Epidermal melanocyte (primary cell): ENCODE results near the gene LPP.

Source experiments
- DNase-seq: peaks from one replicate; pipeline ENCODE4 v3.0.0; 2011; ENCODE audit warnings: low spot score; ENCODE audit not compliant: insufficient read length

Gene LPP

GRCh38 chr3:188296761-188297612 lies 143.0 kb downstream of the LPP start:
- no peak for DNase-seq

GRCh38 chr3:188298585-188298984 lies 144.6 kb downstream of the LPP start:
- DNase-seq: no peak

GRCh38 chr3:188299068-188299467 lies 145.1 kb downstream of the LPP start:
- no peak for DNase-seq

GRCh38 chr3:188299708-188300107 lies 145.8 kb downstream of the LPP start:
- no peak for DNase-seq

GRCh38 chr3:188301147-188301546 lies 147.2 kb downstream of the LPP start:
- DNase-seq: no peak

- DNase-seq: no peak
Measured at GRCh38 chr3:188303286-188303799, 149.4 kb downstream of the LPP start.

- DNase-seq: no peak
Measured at GRCh38 chr3:188303823-188304222, 149.9 kb downstream of the LPP start.

- no peak for DNase-seq
Measured at GRCh38 chr3:188304501-188304900, 150.5 kb downstream of the LPP start.

GRCh38 chr3:188305220-188305619 lies 151.3 kb downstream of the LPP start:
- DNase-seq: no peak

- DNase-seq: no peak
Measured at GRCh38 chr3:188306435-188307005, 152.6 kb downstream of the LPP start.

- no peak for DNase-seq
Measured at GRCh38 chr3:188309437-188310269, 155.7 kb downstream of the LPP start.

GRCh38 chr3:188310270-188310710 lies 156.3 kb downstream of the LPP start:
- no peak for DNase-seq

- no peak for DNase-seq
Measured at GRCh38 chr3:188315553-188315952, 161.6 kb downstream of the LPP start.

GRCh38 chr3:188316021-188316722 lies 162.2 kb downstream of the LPP start:
- DNase-seq: no peak

GRCh38 chr3:188316723-188317070 lies 162.7 kb downstream of the LPP start:
- no peak for DNase-seq

- no peak for DNase-seq
Measured at GRCh38 chr3:188319569-188319968, 165.6 kb downstream of the LPP start.

- DNase-seq: no peak
Measured at GRCh38 chr3:188320757-188321156, 166.8 kb downstream of the LPP start.

- no peak for DNase-seq
Measured at GRCh38 chr3:188321258-188321657, 167.3 kb downstream of the LPP start.

GRCh38 chr3:188322135-188322887 lies 168.4 kb downstream of the LPP start:
- DNase-seq: no peak

- DNase-seq: no peak
Measured at GRCh38 chr3:188323067-188323842, 169.3 kb downstream of the LPP start.
